Measurements from ENCODE around the gene IGFBP2.
"Not testable (repeated sequence)": the region's sequence is repeated elsewhere in the genome, so short reads cannot be mapped to it uniquely, and the experiment has no call there.

The IGFBP2 gene, protein sequence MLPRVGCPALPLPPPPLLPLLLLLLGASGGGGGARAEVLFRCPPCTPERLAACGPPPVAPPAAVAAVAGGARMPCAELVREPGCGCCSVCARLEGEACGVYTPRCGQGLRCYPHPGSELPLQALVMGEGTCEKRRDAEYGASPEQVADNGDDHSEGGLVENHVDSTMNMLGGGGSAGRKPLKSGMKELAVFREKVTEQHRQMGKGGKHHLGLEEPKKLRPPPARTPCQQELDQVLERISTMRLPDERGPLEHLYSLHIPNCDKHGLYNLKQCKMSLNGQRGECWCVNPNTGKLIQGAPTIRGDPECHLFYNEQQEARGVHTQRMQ

DNA sequence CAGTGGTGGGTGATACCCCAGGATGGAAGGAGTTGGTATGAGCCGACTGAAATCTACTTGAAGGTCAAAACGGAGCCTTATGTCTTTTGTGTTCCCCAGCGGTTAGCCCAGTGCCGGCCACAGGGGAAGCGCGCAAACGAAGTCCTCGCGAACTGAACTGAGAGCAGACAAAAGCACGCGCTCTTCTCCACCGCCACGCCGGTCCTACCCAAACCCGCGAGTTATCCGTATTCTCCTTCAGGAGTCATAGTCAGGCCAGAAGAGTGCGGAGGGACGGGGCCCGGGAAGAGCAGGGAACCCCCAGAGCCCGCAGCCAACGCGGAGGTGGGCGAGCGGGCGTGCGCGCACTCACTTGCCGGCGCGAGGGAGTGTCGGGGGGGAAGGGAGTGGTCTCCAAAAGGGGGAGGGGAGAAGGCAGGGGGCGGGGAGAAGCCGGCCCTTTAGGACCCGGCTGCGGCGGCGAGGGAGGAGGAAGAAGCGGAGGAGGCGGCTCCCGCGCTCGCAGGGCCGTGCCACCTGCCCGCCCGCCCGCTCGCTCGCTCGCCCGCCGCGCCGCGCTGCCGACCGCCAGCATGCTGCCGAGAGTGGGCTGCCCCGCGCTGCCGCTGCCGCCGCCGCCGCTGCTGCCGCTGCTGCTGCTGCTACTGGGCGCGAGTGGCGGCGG, at the start of gene IGFBP2:
Gene IGFBP2 (plus strand): TSS at position 469 of the 664 bp plus-strand sequence. CDS start 104 bp downstream, at position 573.
- DNase-seq (ENCODE audit: low read depth in 2 of 2, low spot score in 1 of 2) = no peak

DNA sequence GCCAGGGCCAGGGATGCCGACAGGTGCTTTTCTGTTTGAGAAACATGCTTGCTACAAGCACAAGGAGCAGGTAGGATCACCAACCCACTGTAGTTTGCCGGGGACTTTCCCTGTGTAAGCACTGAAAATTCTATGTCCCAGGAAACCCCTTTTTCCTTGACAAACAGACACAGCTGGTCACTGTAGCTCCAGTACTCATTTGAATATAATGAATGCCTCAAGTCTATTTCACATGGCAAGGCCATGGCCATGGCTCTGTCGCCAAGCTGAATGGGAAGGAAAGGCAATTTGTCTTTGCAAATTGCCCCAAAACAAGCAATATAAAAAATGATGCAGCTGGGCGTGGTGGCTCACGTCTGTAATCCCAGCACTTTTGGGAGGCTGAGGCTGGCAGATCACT, 49.6 kb upstream of the IGFBP2 start:
- DNase-seq (ENCODE audit: low read depth in 2 of 2, low spot score in 1 of 2) = no peak

DNA sequence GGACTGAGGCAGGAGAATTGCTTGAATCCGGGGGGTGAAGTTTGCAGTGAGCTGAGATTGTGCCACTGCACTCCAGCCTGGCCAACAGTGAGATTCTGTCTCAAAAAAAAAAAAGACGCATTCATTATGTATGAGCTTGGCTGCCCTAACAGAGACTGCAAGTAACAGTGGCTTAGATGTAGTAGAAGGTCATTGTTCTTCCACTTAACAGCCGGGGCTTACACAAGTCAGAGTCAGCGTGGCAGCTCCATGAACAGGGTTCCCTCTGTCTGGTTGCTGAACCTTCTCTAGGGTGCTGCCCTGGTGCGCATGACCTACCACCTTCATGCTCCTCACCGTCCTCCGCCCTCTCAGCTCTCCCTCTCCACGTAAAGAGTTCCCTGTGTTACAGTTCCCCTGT, 49.1 kb upstream of the IGFBP2 start:
- DNase-seq (ENCODE audit: low read depth in 2 of 2, low spot score in 1 of 2) = no peak

DNA sequence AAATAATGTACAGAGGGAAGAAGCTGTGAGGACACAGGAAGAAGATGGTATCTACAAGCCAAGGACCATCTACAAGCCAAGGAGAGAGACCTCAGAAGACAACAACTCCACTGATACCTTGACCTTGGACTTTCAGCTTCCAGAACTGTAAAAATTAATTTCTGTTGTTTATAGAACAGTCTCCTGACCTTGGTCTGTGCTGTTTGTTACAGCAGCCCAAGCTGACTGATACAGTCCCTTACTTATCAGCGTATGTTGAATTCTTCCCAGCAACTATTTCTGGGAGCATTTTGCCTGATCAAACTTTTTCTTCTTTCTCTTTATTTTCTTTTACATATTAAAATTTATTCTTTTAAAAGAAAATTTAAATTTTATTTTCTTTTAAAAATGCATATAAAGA, 47.8 kb upstream of the IGFBP2 start:
- no peak for DNase-seq (ENCODE audit: low read depth in 2 of 2, low spot score in 1 of 2)

DNA sequence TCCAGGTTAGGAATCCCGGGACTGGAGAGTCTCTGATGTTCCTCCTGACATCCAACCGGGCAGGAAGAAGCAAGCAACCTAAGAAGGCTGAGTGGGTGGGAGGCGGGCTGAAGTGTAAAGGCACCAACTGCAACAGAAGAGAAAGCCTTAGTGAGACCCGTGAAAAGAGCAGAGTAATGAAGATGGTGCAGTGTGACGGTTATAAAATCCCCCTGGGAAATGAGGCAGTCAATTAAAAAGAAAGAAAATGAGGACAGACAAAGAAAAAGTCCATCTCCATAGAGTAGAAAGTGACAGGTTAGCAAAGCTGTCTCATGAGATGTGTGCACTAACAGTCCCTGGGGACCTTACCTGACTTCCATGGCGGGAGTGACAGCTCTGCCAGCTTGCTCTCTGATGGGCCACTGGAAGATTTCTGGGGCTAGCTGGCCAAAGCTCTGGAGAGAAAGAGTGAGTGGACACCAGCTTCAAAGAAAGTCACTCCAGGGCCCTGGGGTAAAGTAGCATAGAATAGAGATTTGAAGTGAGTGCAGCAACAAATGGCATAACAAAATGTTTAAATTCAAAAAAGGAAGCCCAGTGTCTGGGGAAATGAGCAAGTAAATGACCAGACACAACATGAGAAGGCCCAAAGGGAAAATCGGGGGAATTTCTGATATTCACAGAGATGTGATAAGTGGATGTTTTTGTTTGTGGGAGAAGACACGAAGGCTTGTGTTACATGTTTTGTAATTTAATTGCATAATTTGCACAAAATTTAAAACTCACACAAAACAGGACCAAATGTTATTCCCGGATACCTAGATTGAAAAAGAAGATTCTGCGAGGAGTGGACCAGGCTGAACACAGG, 44.1 kb upstream of the IGFBP2 start:
- DNase-seq (ENCODE audit: low read depth in 2 of 2, low spot score in 1 of 2) = no peak

DNA sequence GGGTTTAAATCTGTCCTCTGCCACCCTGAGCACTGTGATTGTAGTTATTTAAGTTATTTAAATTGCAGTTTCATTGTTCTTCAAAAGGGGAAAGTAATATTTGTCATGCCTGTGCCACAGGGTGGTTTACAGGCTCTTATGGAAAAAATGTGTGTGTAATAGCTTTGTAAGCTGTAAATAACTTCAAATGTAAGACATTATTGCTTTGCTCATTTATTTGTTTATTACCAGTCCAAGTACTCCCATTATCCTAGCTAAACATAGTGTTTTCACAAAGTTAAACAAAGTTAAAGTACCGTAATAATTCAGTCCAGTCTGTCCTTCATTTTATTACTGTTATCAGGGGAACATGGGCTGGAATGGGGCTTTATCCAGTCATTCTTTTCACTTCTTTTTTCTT, 43.4 kb upstream of the IGFBP2 start:
- no peak for DNase-seq (ENCODE audit: low read depth in 2 of 2, low spot score in 1 of 2)

DNA sequence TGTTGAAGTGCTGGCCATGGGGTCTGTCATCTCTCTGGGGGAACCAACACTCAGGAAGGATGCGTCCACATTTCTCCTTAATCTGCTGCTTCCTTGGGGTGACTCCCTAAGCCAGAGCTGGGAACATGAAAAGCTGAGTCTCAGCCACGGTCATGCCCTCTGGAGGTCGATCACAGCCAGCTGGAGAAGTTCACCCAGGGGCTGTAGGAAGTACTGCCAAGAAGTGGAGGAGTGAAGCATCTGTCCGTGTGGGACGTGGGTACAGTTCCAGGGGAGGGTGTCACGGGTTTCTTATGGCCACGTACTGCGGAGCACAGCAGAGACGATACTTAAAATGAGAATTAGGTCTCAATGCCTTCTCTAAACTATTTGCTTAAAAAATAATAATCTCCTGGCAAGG, 42.4 kb upstream of the IGFBP2 start:
- no peak for DNase-seq (ENCODE audit: low read depth in 2 of 2, low spot score in 1 of 2)

DNA sequence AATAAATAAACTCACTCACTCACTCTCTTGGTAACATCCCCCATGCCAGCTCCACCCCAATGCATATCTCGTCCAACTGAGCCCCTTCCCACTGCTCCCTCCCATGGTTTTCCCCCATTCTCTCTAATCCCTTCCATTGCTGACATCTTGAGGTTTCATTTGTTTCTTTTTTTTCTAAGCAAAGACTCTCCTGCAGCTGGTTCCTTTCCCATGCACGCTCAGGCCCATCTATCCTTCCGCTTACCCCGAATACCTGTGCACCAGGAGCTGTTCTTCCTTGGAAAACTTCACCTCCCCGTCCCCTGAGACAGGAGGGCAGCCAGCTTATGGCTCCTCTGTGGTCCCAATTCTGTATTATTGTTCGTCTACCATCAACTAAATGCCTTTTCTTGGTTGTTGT, 41.7 kb upstream of the IGFBP2 start:
- DNase-seq (ENCODE audit: low read depth in 2 of 2, low spot score in 1 of 2) = no peak

DNA sequence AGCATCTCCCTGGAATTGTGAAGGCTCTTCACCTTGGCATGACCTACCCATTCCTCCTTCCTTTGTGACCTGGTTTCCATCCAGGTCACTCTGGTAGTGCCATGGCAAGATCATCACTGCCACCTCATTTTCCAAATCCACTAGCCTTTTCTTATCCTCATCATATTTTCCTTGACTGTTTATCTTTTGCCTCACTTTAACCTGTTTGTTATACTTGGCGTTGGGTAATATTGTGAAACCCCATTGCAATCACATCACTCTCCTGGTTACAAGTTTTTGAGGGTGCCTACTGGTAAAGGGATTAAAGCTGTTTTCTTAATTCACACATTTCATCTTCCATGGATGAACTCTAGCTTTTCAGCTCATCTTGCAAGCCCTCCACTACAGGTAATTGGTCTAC, 39.1 kb upstream of the IGFBP2 start:
- no peak for DNase-seq (ENCODE audit: low read depth in 2 of 2, low spot score in 1 of 2)

DNA sequence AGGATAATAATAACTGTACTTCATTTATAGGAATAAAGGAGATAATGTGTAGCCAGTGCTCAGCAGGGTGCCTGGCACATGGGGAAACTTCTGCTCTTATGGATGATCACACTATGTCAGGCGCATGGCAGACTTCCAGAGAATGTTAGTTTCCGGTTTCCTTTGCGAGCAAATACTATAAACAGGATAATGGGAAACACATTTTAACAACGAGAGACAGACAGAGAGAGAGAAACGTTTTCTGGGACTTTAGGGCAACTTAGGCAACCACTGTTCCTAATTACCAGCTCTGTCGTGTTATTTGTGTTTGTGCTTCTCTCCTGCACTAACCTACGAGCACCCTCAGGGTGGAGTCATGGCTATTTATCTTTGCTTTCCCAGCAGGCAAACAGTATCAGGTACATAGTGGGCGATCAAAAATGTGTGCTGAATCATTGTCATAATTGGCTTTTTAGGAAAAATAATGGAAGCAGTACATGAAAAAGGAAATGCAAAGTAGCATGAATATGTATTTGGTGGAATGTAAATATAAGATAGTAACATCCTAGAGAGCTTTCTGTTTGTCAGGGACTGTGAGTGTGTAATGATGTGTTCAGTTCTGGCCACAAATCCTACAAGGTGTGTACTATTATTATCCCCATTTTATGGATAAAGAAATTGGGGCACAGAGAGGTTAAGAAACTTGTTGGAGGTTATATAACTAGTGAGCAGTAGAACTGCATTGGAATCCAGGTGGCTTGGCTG, 36.8 kb upstream of the IGFBP2 start:
- no peak for DNase-seq (ENCODE audit: low read depth in 2 of 2, low spot score in 1 of 2)

DNA sequence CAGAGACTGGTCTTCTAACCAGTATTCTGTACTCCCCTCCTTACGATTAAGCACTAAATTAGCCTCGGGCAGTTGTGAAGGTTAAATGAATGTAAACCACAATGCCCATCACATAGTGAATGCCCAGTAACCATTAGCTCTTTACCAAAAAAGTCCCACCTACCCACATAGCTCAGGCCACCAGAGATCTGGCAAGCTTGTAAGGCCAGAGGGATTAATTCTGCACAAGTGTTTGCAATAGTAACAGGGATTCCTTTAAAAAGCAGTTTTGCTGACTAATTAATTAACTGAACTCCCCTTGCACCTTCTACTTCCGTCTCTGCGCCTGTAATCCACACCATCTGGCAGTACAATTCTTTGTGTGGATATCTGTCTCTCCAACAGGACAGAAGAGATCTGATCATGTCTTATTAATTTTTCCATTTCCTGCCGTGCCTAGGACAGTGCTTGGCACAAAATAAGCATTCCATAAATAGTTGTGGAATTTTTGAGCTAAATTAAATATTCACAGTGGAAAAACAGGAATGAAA, 36.2 kb upstream of the IGFBP2 start:
- DNase-seq (ENCODE audit: low read depth in 2 of 2, low spot score in 1 of 2) = no peak

DNA sequence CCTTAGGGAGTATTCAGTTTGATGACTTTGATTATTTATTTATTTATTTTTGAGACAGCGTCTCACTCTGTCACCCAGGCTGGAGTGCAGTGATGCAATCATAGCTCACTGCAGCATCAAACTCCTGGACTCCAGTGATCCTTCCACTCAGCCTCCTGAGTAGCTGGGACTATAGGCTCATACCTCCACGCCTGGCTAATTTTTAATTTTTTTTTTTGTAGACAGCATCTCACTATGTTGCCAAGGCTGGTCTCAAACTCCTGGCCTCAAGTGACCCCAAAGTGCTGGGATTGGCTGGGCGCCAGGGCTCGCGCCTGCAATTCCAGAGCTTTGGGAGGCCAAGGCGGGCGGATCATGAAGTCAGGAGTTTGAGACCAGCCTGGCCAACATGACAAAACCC, 35.4 kb upstream of the IGFBP2 start:
- not testable (repeated sequence) for DNase-seq (ENCODE audit: low read depth in 2 of 2, low spot score in 1 of 2)

DNA sequence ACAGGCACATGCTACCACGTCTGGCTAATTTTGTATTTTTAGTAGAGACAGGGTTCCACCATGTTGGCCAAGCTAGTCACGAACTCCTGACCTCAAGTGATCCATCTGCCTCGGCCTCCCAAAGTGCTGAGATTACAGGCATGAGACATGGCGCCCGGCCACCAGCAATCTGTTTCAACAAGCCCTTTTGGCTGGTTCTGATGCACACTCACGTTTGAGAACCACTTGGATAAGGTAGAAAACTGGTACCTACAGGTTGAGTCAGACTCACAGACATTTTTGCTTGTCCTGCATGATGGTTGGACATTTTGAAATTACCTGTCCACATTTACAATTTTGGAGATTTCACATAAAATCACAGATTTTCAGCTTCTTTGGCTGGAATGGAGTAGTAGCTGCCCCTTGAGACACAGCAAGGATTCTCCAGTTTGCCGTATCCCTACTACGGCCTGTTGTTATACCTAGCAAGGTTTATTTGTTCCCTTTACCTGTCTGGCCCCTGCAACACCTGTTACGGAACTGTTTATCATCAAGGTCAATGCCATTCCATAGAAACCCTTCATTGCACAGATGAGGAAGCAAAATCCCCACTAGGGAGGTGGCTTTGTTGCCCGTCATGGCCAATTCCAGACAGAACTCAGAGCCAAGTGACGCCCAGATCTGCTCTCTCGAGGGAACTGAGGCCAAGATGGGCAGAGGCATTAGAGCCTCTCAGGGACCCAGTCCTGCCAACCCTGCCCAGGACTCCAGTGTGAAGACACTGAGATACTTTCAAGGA, 31.4 kb upstream of the IGFBP2 start:
- no peak for DNase-seq (ENCODE audit: low read depth in 2 of 2, low spot score in 1 of 2)

DNA sequence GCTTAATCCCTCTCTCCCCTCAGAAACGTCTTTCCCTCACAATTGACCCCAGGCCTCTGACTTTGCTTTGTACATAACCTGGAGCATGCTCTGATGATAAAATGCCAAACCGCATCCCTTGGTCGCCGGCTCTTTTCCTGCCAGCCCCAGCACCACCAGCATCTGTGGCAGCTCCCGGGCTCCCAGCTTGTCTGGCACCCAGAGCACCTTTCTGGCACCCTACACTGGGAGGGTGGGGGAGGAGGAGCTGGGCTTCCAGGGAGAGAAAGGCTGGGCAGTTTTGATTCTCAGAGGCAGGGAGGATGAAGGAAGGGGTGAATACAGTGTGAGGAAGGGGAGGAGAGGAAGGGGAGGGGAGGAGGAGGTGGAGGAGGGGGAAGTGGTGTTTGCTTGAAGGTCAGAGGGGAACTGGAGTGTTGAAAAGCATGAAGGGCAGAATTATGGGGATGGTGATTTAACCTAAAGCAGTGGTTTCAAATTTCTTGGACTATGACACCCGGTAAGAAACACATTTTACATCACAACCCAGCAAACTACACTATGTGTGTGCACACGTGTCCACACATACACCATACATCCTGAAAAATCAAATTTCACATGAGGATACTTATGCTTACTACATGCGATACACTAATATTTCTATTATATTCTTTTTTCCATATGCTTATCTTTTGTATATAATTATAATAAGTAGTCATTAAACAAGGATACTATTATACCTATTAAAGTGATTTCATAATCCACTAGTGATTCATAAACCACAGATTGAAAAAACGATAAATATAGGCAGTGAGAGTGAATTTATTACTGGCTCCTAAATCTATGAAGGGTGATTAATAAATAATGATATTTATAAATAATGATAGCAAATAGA, 30.0 kb upstream of the IGFBP2 start:
- DNase-seq (ENCODE audit: low read depth in 2 of 2, low spot score in 1 of 2) = no peak

DNA sequence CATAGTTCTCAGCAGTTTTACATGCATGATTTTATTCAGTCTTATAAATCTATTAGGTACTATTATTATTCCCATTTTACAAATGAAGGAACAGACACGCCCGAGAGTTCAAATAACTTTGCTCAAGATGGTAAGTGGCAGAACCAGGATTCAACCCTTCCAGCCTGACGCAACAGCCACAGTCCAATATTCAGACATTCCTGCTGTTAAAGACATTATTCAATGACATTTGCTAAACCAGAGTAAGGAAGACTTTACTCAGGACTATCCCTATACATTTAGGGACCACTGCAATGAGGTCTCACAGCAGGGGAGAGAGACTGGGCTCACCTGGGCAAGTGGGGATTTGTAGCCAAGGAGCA, 29.4 kb upstream of the IGFBP2 start:
- DNase-seq (ENCODE audit: low read depth in 2 of 2, low spot score in 1 of 2) = no peak

DNA sequence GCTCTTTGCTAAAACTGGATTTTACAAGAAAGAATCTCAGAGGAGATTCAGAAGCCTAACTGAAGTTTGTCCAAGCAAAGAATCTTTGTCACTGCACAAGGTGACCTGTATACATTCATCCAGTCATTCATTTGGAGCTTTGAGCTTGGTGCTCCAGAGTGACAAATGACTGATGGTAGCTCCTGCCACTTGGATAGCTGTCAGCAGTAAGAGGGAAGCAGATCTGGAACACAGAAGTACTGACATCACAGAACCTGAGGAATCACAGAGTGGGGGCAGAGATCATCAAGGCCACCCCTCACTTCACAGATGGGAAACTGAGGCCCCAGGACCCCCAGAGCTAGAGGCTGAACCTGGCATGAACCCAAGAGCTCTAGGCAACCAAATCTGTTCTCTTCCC, 28.8 kb upstream of the IGFBP2 start:
- no peak for DNase-seq (ENCODE audit: low read depth in 2 of 2, low spot score in 1 of 2)

DNA sequence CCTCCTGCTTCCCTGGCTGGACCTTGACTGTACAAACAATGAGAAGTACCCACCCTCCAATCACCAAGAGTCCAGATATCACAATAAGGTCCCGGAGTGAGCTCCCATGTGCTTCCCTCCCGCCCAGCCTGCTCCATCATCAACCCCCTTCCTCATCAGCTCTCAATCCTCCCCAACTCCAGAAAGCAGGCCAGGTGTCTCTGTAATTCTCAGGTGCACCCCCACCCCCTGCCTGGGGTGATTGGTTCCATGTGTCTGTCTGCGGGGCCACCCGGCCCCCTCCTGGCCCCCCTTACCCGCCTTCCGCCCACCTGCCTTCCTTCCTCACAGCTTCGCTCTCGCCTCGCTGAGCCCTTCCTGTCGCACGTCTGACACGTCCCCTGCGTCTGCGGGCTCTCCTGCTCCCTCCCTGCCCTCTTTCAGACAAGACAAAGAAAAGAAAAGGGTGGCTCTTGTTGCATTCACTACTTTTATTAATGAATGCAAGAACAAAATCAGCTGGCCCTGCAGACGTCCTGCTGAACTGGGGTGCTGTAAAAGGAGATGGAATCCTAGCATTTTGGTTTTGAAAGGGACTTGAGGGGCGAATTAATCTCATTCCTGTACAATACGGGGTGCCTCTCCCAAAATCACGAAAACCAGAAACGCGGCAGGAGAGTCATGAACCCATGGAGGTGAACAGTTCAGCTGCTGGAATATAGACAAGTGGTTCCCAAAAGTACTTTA, 26.5 kb upstream of the IGFBP2 start:
- DNase-seq (ENCODE audit: low read depth in 2 of 2, low spot score in 1 of 2) = no peak

DNA sequence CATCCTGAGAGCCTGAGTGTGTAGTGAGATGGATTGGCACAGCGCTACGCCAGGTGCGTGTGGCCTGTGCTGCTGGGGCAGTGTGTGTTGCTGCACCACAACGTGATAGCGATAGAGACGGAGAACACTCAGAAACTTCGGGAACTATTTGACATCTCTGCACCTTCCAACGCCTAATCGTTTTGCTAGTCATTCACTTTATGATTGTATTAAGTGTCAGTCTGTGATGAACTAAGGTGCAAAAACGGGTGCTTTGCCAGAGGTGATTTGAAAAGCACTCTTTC, 26.0 kb upstream of the IGFBP2 start:
- no peak for DNase-seq (ENCODE audit: low read depth in 2 of 2, low spot score in 1 of 2)

DNA sequence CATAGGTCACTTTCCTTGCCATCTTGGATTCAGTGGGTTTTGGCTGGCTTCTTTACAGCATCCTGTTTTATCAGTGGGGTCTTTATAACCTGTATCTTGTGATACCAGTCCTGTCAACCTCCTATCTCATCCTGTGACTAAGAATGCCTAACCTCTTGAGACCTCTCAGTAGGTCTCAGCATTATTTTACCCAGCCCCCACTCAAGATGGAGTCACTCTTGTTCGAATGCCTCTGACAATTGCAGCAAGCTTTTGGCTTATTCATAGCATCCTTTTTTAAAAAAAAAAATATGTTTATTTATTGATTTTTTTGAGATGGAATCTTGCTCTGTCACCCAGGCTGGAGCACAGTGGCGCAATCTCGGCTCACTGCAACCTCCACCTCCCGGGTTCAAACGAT, 24.7 kb upstream of the IGFBP2 start:
- DNase-seq (ENCODE audit: low read depth in 2 of 2, low spot score in 1 of 2) = no peak
